Panc1 (cell line): Measurements from ENCODE around the gene NFKBIB. TPM values are rescaled to one million over a fixed set of nuclear protein-coding genes. Genes with fewer than 3 reads are reported as not detected.

Experiments
- ATAC-seq: fragments of 200-7000 bp; cut with Tn5 transposase; 2 replicates; pipeline ENCODE4 v1.9.1; 2020; ENCODE audit warnings: mild to moderate bottlenecking, moderate library complexity
- BruUV-seq: library from RNA; stranded (reverse); fragments of 400-500 nt; replicated peaks from 2 replicates; lab custom pipeline; 2021; lab: Mats Ljungman, UMichigan
- CTCF ChIA-PET: fragments of 300-600 bp; sonication (Branson Sonifier 250); formaldehyde crosslinking; loops from one replicate; lab custom pipeline; 2022; ENCODE audit warnings: antibody characterized with exemption; lab: Charles Lee
- POLR2A ChIA-PET: fragments of 300-600 bp; sonication (Branson Sonifier 250); formaldehyde crosslinking; loops from one replicate; lab custom pipeline; 2022; ENCODE audit warnings: antibody characterized with exemption; lab: Charles Lee
- DNase-seq: peaks from one replicate; pipeline ENCODE4 v3.0.0-alpha.2; 2010; ENCODE audit warnings: low read depth, low spot score
- H3K27ac ChIP-seq: 2 replicates; pipeline ENCODE4 v1.5.1; 2011; ENCODE audit warnings: mild to moderate bottlenecking, low read length, inconsistent platforms
- H3K27me3 ChIP-seq: fragments of 200-500 bp; sonication (Bioruptor generic); 2 replicates; pipeline ENCODE4 v1.6.0; 2014; ENCODE audit warnings: low read length, inconsistent platforms; ENCODE audit not compliant: control insufficient read depth, insufficient read depth
- H3K36me3 ChIP-seq: fragments of 200-500 bp; sonication (Bioruptor generic); 2 replicates; pipeline ENCODE4 v1.5.1; 2014; ENCODE audit warnings: inconsistent platforms, mild to moderate bottlenecking, low read length, moderate library complexity; ENCODE audit not compliant: control insufficient read depth, insufficient read depth
- H3K4me1 ChIP-seq: 2 replicates; pipeline ENCODE4 v1.5.1; 2011; ENCODE audit warnings: inconsistent platforms, mild to moderate bottlenecking, low read length, moderate library complexity; ENCODE audit not compliant: control insufficient read depth, insufficient read depth
- H3K4me3 ChIP-seq, 2 experiments: 2 replicates each; pipeline ENCODE4 v1.5.1; 2011 to 2012; ENCODE audit warnings: low read depth in 2 of 2, low read length in 2 of 2, mild to moderate bottlenecking in 2 of 2, inconsistent platforms in 1 of 2, moderate library complexity in 1 of 2
- H3K9me3 ChIP-seq: fragments of 200-500 bp; sonication (Bioruptor generic); 2 replicates; pipeline ENCODE4 v1.5.1; 2014; ENCODE audit warnings: low read depth, mild to moderate bottlenecking, inconsistent platforms, low read length, moderate library complexity; ENCODE audit not compliant: control insufficient read depth, insufficient read depth
- POLR2AphosphoS5 ChIP-seq: IDR thresholded peaks from 2 replicates; pipeline ENCODE4 v1.6.1; 2012; ENCODE audit warnings: mild to moderate bottlenecking, low read depth, low read length, moderate library complexity
- SIN3A ChIP-seq: IDR thresholded peaks from 2 replicates; pipeline ENCODE4 v1.6.1; 2012; ENCODE audit warnings: low read depth, mild to moderate bottlenecking, low read length, moderate library complexity, borderline replicate concordance; ENCODE audit not compliant: insufficient read depth
- TCF7L2 ChIP-seq: IDR thresholded peaks from 2 replicates; pipeline ENCODE4 v1.6.1; 2011; ENCODE audit warnings: mild to moderate bottlenecking, low read depth, low read length, inconsistent platforms
- in situ Hi-C: cut with HindIII; loops from 2 replicates; pipeline ENCODE4 v1.10.0; 2016; ENCODE audit warnings: low sequenced_read_pairs, low pct_unique_long_range_greater_than_20kb
- intact Hi-C: fragments of 100-400 bp; cut with micrococcal nuclease; formaldehyde crosslinking; loops from one replicate; pipeline ENCODE4 v1.10.0; 2022; ENCODE audit not compliant: unreplicated experiment
- total RNA-seq: library from RNA; stranded (reverse); gene quantifications from one replicate; pipeline ENCODE4 v1.2.1, GENCODE V29; 2021; ENCODE audit not compliant: unreplicated experiment
- TF ChIP-seq, protein P1 (sequence below), 2 experiments: IDR thresholded peaks; 2 replicates each; pipeline ENCODE4 v1.6.1; 2011 to 2012; ENCODE audit warnings: low read depth in 2 of 2, control low read depth in 1 of 2, low read length in 1 of 2, mild to moderate bottlenecking in 1 of 2, moderate library complexity in 1 of 2; ENCODE audit not compliant: insufficient read depth in 1 of 2
- TF ChIP-seq, protein P2 (sequence below): fragments of 450-650 bp; IDR thresholded peaks from 2 replicates; pipeline ENCODE4 v1.5.1; 2017; ENCODE audit warnings: mild to moderate bottlenecking

Gene NFKBIB
- total RNA-seq, 1 experiment from 2014 or later = 185 TPM

DNA sequence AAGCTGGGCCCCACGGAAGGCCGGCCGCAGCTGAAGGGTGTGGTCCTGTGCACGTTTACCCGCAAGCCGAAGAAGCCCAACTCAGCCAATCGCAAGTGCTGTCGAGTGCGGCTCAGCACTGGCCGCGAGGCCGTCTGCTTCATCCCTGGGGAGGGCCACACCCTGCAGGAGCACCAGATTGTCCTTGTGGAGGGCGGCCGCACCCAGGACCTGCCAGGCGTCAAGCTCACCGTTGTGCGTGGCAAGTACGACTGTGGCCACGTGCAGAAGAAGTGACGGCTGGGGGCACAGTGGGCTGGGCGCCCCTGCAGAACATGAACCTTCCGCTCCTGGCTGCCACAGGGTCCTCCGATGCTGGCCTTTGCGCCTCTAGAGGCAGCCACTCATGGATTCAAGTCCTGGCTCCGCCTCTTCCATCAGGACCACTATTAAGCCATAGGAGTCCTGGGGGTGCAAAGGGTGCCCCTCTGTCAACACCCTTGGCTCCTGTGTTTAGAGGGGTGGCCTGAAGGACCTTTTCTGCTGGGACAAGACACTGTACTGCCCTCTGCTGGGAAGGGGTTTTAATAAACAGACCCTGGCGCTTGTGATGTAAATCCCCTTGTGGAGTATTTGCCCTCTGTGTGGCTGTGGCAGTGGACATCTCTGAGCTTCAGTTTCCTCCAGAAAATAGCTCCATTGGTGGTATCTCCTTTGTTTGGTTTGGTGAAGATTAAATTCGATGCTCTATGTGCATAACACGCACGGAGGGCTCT is 32.8 kb downstream of the NFKBIB start:
- CTCF ChIA-PET = interaction anchor here (0.6 to 0.9 kb wide), 2 partner anchors 262 to 282 kb away, joined by 3 to 5 read pairs; no protein-coding TSS in a partner anchor
- intact Hi-C loops (loop anchor here (5.0 to 10.0 kb wide), 4 partner anchors 200 to 418 kb away; no protein-coding TSS in a partner anchor), in situ Hi-C loops (loop anchor here (10.0 kb wide), 3 partner anchors 88 to 408 kb away; partner anchors contain the start of genes HNRNPL and LGALS7)
- no peak for ATAC-seq
- peaks cover 7% of the 10 kb centered on the region; the same call in 1 of the 2 replicates for H3K9me3 ChIP-seq
- no peak overlapping the region for H3K4me3 ChIP-seq
- no peak for DNase-seq
- no TSS peak for BruUV-seq
- peaks cover 6% of the 10 kb centered on the region; the same call in 1 of the 2 replicates for H3K36me3 ChIP-seq
- TF ChIP-seq, protein P1, sequence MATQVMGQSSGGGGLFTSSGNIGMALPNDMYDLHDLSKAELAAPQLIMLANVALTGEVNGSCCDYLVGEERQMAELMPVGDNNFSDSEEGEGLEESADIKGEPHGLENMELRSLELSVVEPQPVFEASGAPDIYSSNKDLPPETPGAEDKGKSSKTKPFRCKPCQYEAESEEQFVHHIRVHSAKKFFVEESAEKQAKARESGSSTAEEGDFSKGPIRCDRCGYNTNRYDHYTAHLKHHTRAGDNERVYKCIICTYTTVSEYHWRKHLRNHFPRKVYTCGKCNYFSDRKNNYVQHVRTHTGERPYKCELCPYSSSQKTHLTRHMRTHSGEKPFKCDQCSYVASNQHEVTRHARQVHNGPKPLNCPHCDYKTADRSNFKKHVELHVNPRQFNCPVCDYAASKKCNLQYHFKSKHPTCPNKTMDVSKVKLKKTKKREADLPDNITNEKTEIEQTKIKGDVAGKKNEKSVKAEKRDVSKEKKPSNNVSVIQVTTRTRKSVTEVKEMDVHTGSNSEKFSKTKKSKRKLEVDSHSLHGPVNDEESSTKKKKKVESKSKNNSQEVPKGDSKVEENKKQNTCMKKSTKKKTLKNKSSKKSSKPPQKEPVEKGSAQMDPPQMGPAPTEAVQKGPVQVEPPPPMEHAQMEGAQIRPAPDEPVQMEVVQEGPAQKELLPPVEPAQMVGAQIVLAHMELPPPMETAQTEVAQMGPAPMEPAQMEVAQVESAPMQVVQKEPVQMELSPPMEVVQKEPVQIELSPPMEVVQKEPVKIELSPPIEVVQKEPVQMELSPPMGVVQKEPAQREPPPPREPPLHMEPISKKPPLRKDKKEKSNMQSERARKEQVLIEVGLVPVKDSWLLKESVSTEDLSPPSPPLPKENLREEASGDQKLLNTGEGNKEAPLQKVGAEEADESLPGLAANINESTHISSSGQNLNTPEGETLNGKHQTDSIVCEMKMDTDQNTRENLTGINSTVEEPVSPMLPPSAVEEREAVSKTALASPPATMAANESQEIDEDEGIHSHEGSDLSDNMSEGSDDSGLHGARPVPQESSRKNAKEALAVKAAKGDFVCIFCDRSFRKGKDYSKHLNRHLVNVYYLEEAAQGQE (IDR thresholded peaks at IDR 0.05; ENCODE audit: insufficient read depth in 1 of 2, low read depth in 2 of 2, low read length in 1 of 2) = no peak
- TF ChIP-seq TCF7L2 = no peak
- peak; percentile 20; the same call in 1 of the 2 replicates for TF ChIP-seq POLR2AphosphoS5
- TF ChIP-seq SIN3A = no peak
- TF ChIP-seq, protein P2, sequence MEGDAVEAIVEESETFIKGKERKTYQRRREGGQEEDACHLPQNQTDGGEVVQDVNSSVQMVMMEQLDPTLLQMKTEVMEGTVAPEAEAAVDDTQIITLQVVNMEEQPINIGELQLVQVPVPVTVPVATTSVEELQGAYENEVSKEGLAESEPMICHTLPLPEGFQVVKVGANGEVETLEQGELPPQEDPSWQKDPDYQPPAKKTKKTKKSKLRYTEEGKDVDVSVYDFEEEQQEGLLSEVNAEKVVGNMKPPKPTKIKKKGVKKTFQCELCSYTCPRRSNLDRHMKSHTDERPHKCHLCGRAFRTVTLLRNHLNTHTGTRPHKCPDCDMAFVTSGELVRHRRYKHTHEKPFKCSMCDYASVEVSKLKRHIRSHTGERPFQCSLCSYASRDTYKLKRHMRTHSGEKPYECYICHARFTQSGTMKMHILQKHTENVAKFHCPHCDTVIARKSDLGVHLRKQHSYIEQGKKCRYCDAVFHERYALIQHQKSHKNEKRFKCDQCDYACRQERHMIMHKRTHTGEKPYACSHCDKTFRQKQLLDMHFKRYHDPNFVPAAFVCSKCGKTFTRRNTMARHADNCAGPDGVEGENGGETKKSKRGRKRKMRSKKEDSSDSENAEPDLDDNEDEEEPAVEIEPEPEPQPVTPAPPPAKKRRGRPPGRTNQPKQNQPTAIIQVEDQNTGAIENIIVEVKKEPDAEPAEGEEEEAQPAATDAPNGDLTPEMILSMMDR = no peak
- H3K4me1 ChIP-seq = peaks cover 11% of the 10 kb centered on the region
- no peak overlapping the region for H3K27ac ChIP-seq
- POLR2A ChIA-PET = interaction anchor here (0.5 to 0.7 kb wide), 7 partner anchors 9 to 922 kb away, joined by 3 to 11 read pairs (median 5); no protein-coding TSS in a partner anchor
- H3K27me3 ChIP-seq = no peaks in the 10 kb centered on the region

DNA sequence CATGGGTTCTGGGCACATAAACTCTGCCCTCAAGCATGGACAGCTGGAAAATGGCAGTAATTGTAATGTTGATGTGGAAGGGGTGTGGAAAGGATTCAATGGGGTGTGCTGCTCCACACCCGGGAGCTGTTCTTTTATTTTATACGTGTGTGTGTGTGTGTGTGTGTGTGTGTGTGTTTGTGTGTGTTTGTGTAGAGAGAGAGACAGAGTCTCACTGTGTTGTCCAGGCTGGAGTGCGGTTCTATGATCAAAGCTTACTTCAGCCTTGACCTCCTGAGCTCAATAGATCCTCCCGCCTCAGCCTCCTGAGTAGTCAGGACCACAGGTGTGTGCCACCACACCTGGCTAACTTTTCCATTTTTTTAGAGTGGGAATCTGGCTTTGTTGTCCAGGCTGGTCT is 33.8 kb downstream of the NFKBIB start:
- ChIA-PET POLR2A (interaction anchor here (0.6 to 0.7 kb wide), 8 partner anchors 10 to 921 kb away, joined by 3 to 11 read pairs (median 4); no protein-coding TSS in a partner anchor), CTCF (interaction anchor here (0.6 to 0.9 kb wide), 4 partner anchors 33 to 411 kb away, joined by 3 to 6 read pairs (median 4); no protein-coding TSS in a partner anchor)
- peaks cover 11% of the 10 kb centered on the region for H3K4me1 ChIP-seq
- intact Hi-C loops (loop anchor here (5.0 to 10.0 kb wide), 4 partner anchors 201 to 419 kb away; no protein-coding TSS in a partner anchor), in situ Hi-C loops (loop anchor here (10.0 kb wide), 3 partner anchors 89 to 409 kb away; partner anchors contain the start of genes HNRNPL and LGALS7)
- DNase-seq = no peak
- H3K27me3 ChIP-seq = no peaks in the 10 kb centered on the region
- no TSS peak for BruUV-seq
- ATAC-seq = no peak
- H3K36me3 ChIP-seq = peaks cover 6% of the 10 kb centered on the region; the same call in 1 of the 2 replicates
- TF ChIP-seq POLR2AphosphoS5 (peak; percentile 54), SIN3A (no peak)
- peaks cover 7% of the 10 kb centered on the region; the same call in 1 of the 2 replicates for H3K9me3 ChIP-seq
- no peak overlapping the region for H3K4me3 ChIP-seq
- no peak overlapping the region for H3K27ac ChIP-seq
